Skeletal muscle tissue (tissue), 4 donors: ENCODE measurements around the gene DCST1. TPM values are rescaled to one million over a fixed set of nuclear protein-coding genes. Genes with fewer than 3 reads are reported as not detected.
A peak's percentile ranks its signal among the peaks of the same experiment; 100 is the strongest.

ENCODE experiments used
- H3K27ac ChIP-seq: one replicate; pipeline ENCODE4 v1.7.0; 2013; ENCODE audit warnings: mild to moderate bottlenecking, low read depth, low read length, inconsistent platforms
- H3K27me3 ChIP-seq, 3 donors: one replicate each; pipeline ENCODE4 v1.7.0; 2013; ENCODE audit warnings: low read length in 3 of 3; ENCODE audit not compliant: control insufficient read depth in 3 of 3, insufficient read depth in 3 of 3
- H3K36me3 ChIP-seq, 3 donors: one replicate each; pipeline ENCODE4 v1.7.0; 2013; ENCODE audit warnings: low read length in 3 of 3; ENCODE audit not compliant: control insufficient read depth in 3 of 3, insufficient read depth in 3 of 3
- H3K4me1 ChIP-seq, 3 donors: one replicate each; pipeline ENCODE4 v1.7.0; 2013; ENCODE audit warnings: low read length in 3 of 3, mild to moderate bottlenecking in 3 of 3; ENCODE audit not compliant: control insufficient read depth in 3 of 3, insufficient read depth in 3 of 3
- H3K4me3 ChIP-seq, 3 donors: one replicate each; pipeline ENCODE4 v1.7.0; 2013; ENCODE audit warnings: low read length in 3 of 3
- H3K9ac ChIP-seq, 3 donors: one replicate each; pipeline ENCODE4 v1.7.0; 2013; ENCODE audit warnings: low read length in 3 of 3, mild to moderate bottlenecking in 3 of 3, moderate library complexity in 2 of 3, low read depth in 1 of 3
- H3K9me3 ChIP-seq, 3 donors: one replicate each; pipeline ENCODE4 v1.7.0; 2013; ENCODE audit warnings: low read length in 3 of 3; ENCODE audit not compliant: control insufficient read depth in 3 of 3
- total RNA-seq: library from RNA; depleted of rRNA; stranded (reverse); fragments of >200 nt; gene quantifications from one replicate; pipeline ENCODE4 v1.2.3, GENCODE V29; 2014
- donor health status: Osteomylitis.

Gene DCST1
- total RNA-seq, 1 donor from 2014 or later = not detected

DNA sequence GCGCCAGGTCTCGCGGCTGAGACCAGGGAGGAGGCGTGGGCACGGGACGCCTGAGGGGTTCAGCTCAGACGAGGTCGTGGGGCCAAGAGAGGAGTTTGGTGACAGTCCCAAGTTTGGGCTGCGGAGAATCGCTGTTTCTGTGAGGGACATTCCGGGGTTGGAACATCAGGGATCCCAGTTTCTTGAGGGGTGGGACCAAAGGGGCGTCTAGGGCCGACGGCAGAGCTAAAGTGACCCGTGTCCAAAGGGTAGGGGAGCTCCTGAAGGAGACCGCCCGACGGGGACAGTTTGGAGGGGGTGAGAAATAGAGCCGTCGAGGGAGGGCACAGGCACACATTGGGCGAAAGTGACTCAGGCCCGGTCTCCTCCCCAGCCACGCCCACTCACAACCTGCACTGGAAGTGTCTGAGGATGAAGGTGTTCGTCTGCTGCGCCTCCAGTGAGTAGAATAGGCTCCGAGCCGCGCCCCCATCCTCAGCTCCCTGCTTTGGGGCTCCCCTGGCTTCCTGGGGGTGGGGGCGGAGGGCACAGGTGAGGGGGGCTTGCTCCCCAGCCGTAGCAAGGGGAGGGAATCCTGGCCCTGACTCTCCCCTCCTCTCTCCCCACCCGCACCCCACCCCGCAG, 52.0 kb downstream of the DCST1 start:
- Histone ChIP-seq H3K36me3 (peaks cover 0 to 2% (median 0%) of the 10 kb centered on the region in 3 donors), H3K9me3 (no peaks in the 10 kb centered on the region), H3K4me3 (peak overlapping the region; percentile 85 to 91 (median 87)), H3K27ac (peak overlapping the region; percentile 83), H3K4me1 (peaks cover 30 to 42% (median 42%) of the 10 kb centered on the region in 3 donors), H3K9ac (peak overlapping the region; percentile 51 to 83 (median 80)), H3K27me3 (peaks cover 38 to 40% (median 39%) of the 10 kb centered on the region in 3 donors)

DNA sequence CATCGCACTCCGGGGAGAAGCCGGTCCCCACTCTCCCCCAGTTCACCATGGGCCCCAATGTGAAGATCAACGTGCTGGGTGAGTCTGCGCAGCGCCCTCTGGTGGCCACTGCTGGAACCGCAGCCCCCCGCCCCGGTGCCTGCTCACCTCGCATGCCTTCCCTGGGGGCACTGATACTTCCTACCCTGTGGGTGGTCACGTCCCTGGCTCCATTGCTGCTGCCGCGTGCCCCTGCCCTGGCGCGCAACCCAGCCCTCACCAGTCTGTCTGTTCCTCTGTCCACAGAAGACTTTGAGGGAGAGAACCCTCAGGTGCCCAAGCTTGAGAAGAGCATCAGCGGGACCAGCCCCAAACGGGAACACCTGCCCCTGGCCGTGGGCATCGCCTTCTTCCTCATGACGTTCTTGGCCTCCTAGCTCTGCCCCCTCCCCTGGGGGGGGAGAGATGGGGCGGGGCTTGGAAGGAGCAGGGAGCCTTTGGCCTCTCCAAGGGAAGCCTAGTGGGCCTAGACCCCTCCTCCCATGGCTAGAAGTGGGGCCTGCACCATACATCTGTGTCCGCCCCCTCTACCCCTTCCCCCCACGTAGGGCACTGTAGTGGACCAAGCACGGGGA, 52.6 kb downstream of the DCST1 start:
- H3K27me3 ChIP-seq = peaks cover 31 to 34% (median 33%) of the 10 kb centered on the region in 3 donors
- no peak overlapping the region for H3K9ac ChIP-seq
- no peak overlapping the region for H3K4me3 ChIP-seq
- no peaks in the 10 kb centered on the region for H3K9me3 ChIP-seq
- H3K36me3 ChIP-seq = peaks cover 0 to 2% (median 0%) of the 10 kb centered on the region in 3 donors
- H3K27ac ChIP-seq = no peak overlapping the region
- H3K4me1 ChIP-seq = peaks cover 27 to 38% (median 37%) of the 10 kb centered on the region in 3 donors

DNA sequence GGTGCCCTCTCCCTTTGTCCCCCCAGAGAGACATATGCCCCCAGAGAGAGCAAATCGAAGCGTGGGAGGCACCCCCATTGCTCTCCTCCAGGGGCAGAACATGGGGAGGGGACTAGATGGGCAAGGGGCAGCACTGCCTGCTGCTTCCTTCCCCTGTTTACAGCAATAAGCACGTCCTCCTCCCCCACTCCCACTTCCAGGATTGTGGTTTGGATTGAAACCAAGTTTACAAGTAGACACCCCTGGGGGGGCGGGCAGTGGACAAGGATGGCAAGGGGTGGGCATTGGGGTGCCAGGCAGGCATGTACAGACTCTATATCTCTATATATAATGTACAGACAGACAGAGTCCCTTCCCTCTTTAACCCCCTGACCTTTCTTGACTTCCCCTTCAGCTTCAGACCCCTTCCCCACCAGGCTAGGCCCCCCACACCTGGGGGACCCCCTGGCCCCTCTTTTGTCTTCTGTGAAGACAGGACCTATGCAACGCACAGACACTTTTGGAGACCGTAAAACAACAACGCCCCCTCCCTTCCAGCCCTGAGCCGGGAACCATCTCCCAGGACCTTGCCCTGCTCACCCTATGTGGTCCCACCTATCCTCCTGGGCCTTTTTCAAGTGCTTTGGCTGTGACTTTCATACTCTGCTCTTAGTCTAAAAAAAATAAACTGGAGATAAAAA, 53.4 kb downstream of the DCST1 start:
- peaks cover 0 to 2% (median 0%) of the 10 kb centered on the region in 3 donors for H3K36me3 ChIP-seq
- H3K4me1 ChIP-seq = peaks cover 29 to 37% (median 35%) of the 10 kb centered on the region in 3 donors
- peaks cover 24 to 26% (median 26%) of the 10 kb centered on the region in 3 donors for H3K27me3 ChIP-seq
- no peak overlapping the region for H3K4me3 ChIP-seq
- no peak overlapping the region for H3K27ac ChIP-seq
- no peak overlapping the region for H3K9ac ChIP-seq
- no peaks in the 10 kb centered on the region for H3K9me3 ChIP-seq

DNA sequence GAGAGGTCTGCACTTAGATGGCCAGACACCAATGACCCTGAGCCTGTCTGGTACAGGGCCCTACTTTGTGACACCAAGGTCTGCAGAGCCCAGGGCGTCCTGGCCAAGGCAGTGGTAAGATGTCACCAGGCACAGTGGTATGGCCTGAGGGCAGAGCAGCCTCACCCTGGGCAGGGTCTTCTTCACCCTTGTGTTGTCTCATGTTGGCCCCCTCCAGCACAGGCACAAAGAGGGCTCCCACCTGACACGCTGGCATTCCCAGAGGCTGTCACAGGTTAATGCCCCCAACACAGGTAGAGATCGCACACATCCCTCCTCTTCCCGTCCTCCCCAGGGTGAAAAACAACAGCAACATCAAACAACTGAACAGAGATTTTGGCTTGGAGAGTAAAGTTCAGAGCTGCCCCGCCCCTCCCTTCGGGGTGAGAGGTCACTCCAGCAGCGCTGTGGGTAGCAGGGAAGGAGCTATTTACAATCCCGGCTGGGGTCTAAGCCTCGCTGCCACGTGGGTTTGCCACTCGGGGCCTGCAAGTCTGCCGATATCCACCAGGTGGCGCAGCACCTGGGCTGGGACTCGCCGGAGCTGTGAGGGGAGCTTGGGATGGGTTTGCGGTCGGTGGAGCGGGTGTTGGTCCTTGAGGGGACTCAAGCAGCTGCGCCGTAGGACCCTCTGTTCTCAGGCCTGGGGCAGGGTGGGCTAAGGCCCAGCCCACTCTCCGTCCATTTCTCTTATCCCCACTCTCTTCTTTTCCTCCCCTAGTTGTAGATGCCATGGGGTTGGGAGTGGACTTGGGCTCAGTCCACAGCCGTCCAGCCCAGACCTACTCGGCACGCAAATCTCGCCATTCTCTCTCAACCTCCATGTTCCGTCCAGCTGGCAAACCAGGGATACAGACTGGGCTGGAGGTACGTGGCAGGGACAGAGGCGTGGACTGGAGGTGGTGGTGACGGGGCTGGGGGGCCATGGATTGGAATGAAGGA, 57.7 kb downstream of the DCST1 start:
- Histone ChIP-seq H3K9me3 (no peaks in the 10 kb centered on the region), H3K9ac (peak overlapping the region in 2 of 3 donors; percentile 19 to 40), H3K27me3 (no peaks in the 10 kb centered on the region), H3K27ac (no peak overlapping the region), H3K36me3 (peaks cover 0 to 2% (median 0%) of the 10 kb centered on the region in 3 donors), H3K4me3 (peak overlapping the region in 1 of 3 donors; percentile 30), H3K4me1 (peaks cover 17 to 23% (median 19%) of the 10 kb centered on the region in 3 donors)

DNA sequence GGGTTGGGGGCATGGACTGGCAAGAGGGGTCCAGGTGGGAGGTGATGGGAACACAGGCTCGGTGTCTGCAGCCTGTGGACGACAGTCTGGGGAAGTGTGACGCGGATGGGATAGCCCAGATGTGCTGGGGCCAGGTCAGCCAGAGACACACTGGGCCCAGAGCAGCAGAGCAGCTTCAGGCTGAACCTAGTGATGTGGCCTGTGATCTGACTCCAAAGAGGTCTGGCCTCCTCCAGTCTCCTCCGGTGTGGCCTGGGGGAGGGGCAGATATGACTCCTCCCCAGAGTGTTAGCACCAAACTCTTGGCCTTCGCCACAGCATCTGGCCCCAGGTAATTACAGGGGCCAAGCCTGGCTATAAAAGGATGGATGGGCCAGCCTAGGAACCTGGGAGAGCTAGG, 58.5 kb downstream of the DCST1 start:
- Histone ChIP-seq H3K4me3 (no peak overlapping the region), H3K27me3 (no peaks in the 10 kb centered on the region), H3K27ac (no peak overlapping the region), H3K9ac (no peak overlapping the region), H3K4me1 (peaks cover 17 to 23% (median 19%) of the 10 kb centered on the region in 3 donors), H3K36me3 (no peaks in the 10 kb centered on the region), H3K9me3 (no peaks in the 10 kb centered on the region)

DNA sequence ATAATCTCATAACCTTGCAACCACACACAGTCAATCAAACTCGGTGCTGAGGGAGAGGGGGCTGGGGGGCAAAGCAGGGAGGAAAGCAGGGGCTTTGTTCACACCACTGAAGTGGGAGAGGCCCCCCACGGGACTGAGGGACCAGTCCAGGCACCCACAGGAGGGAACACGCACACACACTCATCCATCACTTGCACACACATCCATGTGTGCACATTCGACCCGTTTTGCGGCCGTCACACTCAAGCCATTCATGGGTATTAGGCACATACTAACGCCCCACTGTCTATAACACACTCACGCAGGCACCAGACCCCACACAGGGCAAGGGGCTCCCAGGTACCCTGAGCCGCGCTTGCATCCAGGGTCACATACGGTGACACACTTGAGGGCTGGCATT, 59.0 kb downstream of the DCST1 start:
- Histone ChIP-seq H3K9ac (no peak overlapping the region), H3K4me1 (peaks cover 17 to 23% (median 19%) of the 10 kb centered on the region in 3 donors), H3K27ac (no peak overlapping the region), H3K27me3 (peaks cover 0 to under 1% (median 0%) of the 10 kb centered on the region in 3 donors), H3K36me3 (no peaks in the 10 kb centered on the region), H3K4me3 (no peak overlapping the region), H3K9me3 (no peaks in the 10 kb centered on the region)

DNA sequence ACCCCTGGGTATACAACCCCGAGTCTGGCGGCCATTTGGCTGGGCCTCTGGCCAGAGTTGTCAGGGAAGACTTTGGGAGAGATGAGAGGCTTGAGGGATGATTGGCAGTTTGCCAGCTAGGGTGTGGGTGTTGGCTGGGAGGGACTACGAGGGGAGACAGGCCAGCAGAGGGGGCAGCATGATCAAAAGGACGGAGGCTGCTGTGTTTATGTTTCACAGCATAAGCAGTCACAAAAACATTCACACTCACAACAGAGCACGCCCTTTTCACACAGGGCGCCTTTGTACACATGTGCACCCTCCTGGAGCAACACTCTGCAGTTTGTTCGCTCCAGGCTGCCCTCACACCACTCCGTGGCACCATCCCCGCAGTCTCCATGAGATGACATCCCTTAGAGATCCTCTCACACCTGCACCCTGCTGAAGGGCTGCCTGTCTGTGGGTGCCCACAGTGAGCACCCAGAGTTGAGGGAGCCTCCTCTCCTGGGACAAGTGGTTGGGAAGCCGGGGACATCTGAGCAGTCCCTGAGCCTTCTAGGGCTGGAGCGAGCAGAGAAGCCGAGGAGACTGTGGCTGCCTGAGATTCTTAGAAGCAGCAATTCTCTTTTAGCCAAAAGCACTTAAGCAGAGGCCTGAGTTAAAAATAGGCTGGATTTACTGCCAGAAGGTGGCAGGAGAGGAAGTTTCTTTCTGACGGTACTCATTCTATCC, 60.4 kb downstream of the DCST1 start:
- H3K27me3 ChIP-seq = peaks cover 0 to 4% (median 0%) of the 10 kb centered on the region in 3 donors
- no peaks in the 10 kb centered on the region for H3K9me3 ChIP-seq
- peak overlapping the region in 1 of 3 donors; percentile 22 for H3K4me3 ChIP-seq
- H3K27ac ChIP-seq = no peak overlapping the region
- peak overlapping the region in 2 of 3 donors; percentile 1 to 45 for H3K9ac ChIP-seq
- H3K4me1 ChIP-seq = peaks cover 17 to 23% (median 19%) of the 10 kb centered on the region in 3 donors
- H3K36me3 ChIP-seq = no peaks in the 10 kb centered on the region

DNA sequence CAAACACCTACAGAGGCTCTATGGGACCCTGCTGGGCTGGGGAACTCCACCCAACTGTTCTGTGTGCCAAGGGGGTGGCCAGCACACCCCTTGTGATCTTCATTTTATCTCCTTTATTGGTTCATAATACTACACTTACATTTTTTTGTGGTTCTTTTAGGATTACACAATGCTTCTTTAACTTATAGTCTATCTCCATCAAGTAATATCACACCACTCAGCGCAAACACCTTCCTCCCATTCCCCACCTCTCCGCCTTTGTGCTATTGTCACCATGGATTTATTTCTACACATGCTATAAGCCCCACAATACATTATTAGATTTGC, 61.0 kb downstream of the DCST1 start:
- H3K4me3 ChIP-seq = no peak overlapping the region
- no peak overlapping the region for H3K27ac ChIP-seq
- H3K27me3 ChIP-seq = peaks cover 0 to 4% (median 0%) of the 10 kb centered on the region in 3 donors
- H3K9ac ChIP-seq = peak overlapping the region in 2 of 3 donors; percentile 1 to 45
- no peaks in the 10 kb centered on the region for H3K9me3 ChIP-seq
- peaks cover 17 to 23% (median 19%) of the 10 kb centered on the region in 3 donors for H3K4me1 ChIP-seq
- no peaks in the 10 kb centered on the region for H3K36me3 ChIP-seq

DNA sequence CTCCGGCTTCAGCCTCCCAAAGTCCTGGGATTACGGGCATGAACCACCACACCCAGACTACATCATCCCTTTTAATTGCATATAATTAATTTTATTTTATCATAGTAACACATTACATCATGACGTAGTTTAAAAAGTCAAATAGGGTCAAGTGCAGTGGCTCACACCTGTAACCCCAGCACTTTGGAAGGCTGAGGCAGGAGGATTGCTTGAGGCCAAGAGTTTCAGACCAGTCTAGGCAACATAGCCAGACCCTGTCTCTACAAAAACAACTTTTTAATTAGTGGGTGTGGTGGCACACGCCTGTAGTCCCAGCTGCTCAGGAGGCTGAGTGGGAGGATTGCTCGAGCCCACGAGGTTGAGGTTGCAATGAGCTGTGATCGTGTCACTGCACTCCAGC, 65.7 kb downstream of the DCST1 start:
- Histone ChIP-seq H3K27me3 (peaks cover 0 to 4% (median 0%) of the 10 kb centered on the region in 3 donors), H3K36me3 (no peaks in the 10 kb centered on the region), H3K4me3 (no peak overlapping the region)

More for the DNA sequence above, 65.7 kb downstream of the DCST1 start:
- H3K4me1 ChIP-seq = peaks cover 3% of the 10 kb centered on the region in 3 donors
- H3K27ac ChIP-seq = no peak overlapping the region
- no peaks in the 10 kb centered on the region for H3K9me3 ChIP-seq
- no peak overlapping the region for H3K9ac ChIP-seq
